HCT116 (cell line): ENCODE data around the gene TBPL1. TPM values are rescaled to one million over a fixed set of nuclear protein-coding genes. Genes with fewer than 3 reads are reported as not detected.

Source experiments
- ATAC-seq: fragments of 200-7000 bp; cut with Tn5 transposase; 2 replicates; pipeline ENCODE4 v1.9.1; 2020; ENCODE audit warnings: mild to moderate bottlenecking, moderate library complexity
- BruUV-seq: library from RNA; stranded (reverse); fragments of 400-500 nt; replicated peaks from 2 replicates; lab custom pipeline; 2021; lab: Mats Ljungman, UMichigan
- CTCF ChIA-PET: fragments of 300-600 bp; sonication (Branson Sonifier 250); formaldehyde crosslinking; loops from one replicate; lab custom pipeline; 2021; ENCODE audit warnings: antibody characterized with exemption; lab: Charles Lee
- POLR2A ChIA-PET: fragments of 300-600, 350-600 bp; sonication (Branson Sonifier 250); formaldehyde crosslinking; loops from one replicate; lab custom pipeline; 2021; ENCODE audit warnings: antibody characterized with exemption; lab: Charles Lee
- RAD21 ChIA-PET, 2 experiments: fragments of 300-600 bp; sonication (Branson Sonifier 250); formaldehyde crosslinking; loops; one replicate each; lab custom pipeline; 2023; ENCODE audit warnings: low total read pairs in 2 of 2; ENCODE audit not compliant: uncharacterized antibody in 2 of 2, unreplicated experiment in 2 of 2, low non-redundant PET in 1 of 2; lab: Charles Lee
- DNase-seq: peaks from one replicate; pipeline ENCODE4 v3.0.0-alpha.2; 2010; ENCODE audit warnings: low read depth, low spot score
- H2AFZ ChIP-seq: fragments of 200-600 bp; shearing (Covaris generic), sonication (generic); 2 replicates; pipeline ENCODE4 v1.6.1; 2017; ENCODE audit warnings: low read depth, mixed run types, mixed read lengths, antibody characterized with exemption, low read length; ENCODE audit not compliant: poor library complexity, severe bottlenecking
- H3K27ac ChIP-seq: 2 replicates; pipeline ENCODE4 v1.5.1; 2012; ENCODE audit warnings: low read depth, low read length
- H3K27me3 ChIP-seq: fragments of 200-600 bp; sonication (generic); 2 replicates; pipeline ENCODE4 v1.6.1; 2016; ENCODE audit warnings: mixed run types, low read length, mixed read lengths; ENCODE audit not compliant: insufficient read depth
- H3K36me3 ChIP-seq, 2 experiments: fragments of 200-500 bp in 1 of 2; fragments of 200-600 bp in 1 of 2; sonication (Bioruptor generic) in 1 of 2; sonication (generic) in 1 of 2; 2 replicates each; pipeline versions ENCODE4 v1.5.1 to v1.6.1; 2014 to 2016; ENCODE audit warnings: low read length in 2 of 2, inconsistent platforms in 1 of 2, mixed read lengths in 1 of 2, mixed run types in 1 of 2; ENCODE audit not compliant: insufficient read depth in 2 of 2, control insufficient read depth in 1 of 2
- H3K4me1 ChIP-seq, 2 experiments: fragments of 200-600 bp in 1 of 2; sonication (generic) in 1 of 2; 2 replicates each; pipeline versions ENCODE4 v1.5.1 to v1.6.1; 2012 to 2017; ENCODE audit warnings: low read length in 2 of 2, inconsistent platforms in 1 of 2, mild to moderate bottlenecking in 1 of 2, mixed read lengths in 1 of 2, mixed run types in 1 of 2, moderate library complexity in 1 of 2; ENCODE audit not compliant: insufficient read depth in 2 of 2, control insufficient read depth in 1 of 2
- H3K4me2 ChIP-seq: fragments of 200-600 bp; sonication (generic); 2 replicates; pipeline ENCODE4 v1.6.1; 2017; ENCODE audit warnings: mixed run types, low read length, mixed read lengths
- H3K4me3 ChIP-seq, 2 experiments: fragments of 200-600 bp in 1 of 2; sonication (generic) in 1 of 2; replicated peaks in 1 of 2; 2 replicates each; pipeline ENCODE4 v1.5.1; 2011 to 2016; ENCODE audit warnings: low read length in 2 of 2, control low read depth in 1 of 2, low read depth in 1 of 2, mild to moderate bottlenecking in 1 of 2, mixed read lengths in 1 of 2, mixed run types in 1 of 2
- H3K79me2 ChIP-seq: fragments of 200-600 bp; sonication (generic); 2 replicates; pipeline ENCODE4 v1.6.1; 2017; ENCODE audit warnings: mild to moderate bottlenecking, mixed run types, low read length, moderate library complexity, mixed read lengths; ENCODE audit not compliant: insufficient read depth
- H3K9ac ChIP-seq: fragments of 200-600 bp; sonication (generic); 2 replicates; pipeline ENCODE4 v1.6.1; 2016; ENCODE audit warnings: low read length, mixed read lengths
- H3K9me2 ChIP-seq: fragments of 200-600 bp; sonication (generic), shearing (Covaris generic); 2 replicates; pipeline ENCODE4 v1.6.1; 2017; ENCODE audit warnings: mixed run types, mild to moderate bottlenecking, moderate library complexity; ENCODE audit not compliant: insufficient read depth
- H3K9me3 ChIP-seq, 2 experiments: fragments of 200-500 bp in 1 of 2; fragments of 200-600 bp in 1 of 2; sonication (Bioruptor generic) in 1 of 2; sonication (generic) in 1 of 2; 2 replicates each; pipeline ENCODE4 v1.6.1; 2014 to 2017; ENCODE audit warnings: low read length in 2 of 2, mixed read lengths in 2 of 2, inconsistent platforms in 1 of 2, low read depth in 1 of 2, mild to moderate bottlenecking in 1 of 2, mixed run types in 1 of 2, moderate library complexity in 1 of 2; ENCODE audit not compliant: control insufficient read depth in 1 of 2, insufficient read depth in 1 of 2
- H4K20me1 ChIP-seq: fragments of 200-600 bp; sonication (generic), shearing (Covaris generic); 2 replicates; pipeline ENCODE4 v1.6.1; 2017; ENCODE audit warnings: mixed run types, mild to moderate bottlenecking, moderate library complexity; ENCODE audit not compliant: insufficient read depth
- CBX3 ChIP-seq: IDR thresholded peaks from 2 replicates; pipeline ENCODE4 v1.6.1; 2012; ENCODE audit warnings: low read depth
- EGR1 ChIP-seq: IDR thresholded peaks from 2 replicates; pipeline ENCODE4 v1.6.1; 2012; ENCODE audit warnings: low read depth
- ELF1 ChIP-seq: IDR thresholded peaks from 2 replicates; pipeline ENCODE4 v1.6.1; 2012; ENCODE audit warnings: low read depth, borderline replicate concordance
- EZH2 ChIP-seq: fragments of 200-600 bp; sonication (generic); IDR thresholded peaks from 2 replicates; pipeline ENCODE4 v1.6.1; 2017; ENCODE audit warnings: antibody characterized with exemption, mixed run types
- EZH2phosphoT487 ChIP-seq: fragments of 200-600 bp; IDR thresholded peaks from 2 replicates; pipeline ENCODE4 v1.6.1; 2018; ENCODE audit warnings: antibody characterized with exemption, borderline replicate concordance
- FOSL1 ChIP-seq: IDR thresholded peaks from 2 replicates; pipeline ENCODE4 v1.6.1; 2012; ENCODE audit warnings: low read depth
- JUND ChIP-seq: IDR thresholded peaks from 2 replicates; pipeline ENCODE4 v1.6.1; 2012
- RAD21 ChIP-seq: IDR thresholded peaks from 2 replicates; pipeline ENCODE4 v1.6.1; 2012; ENCODE audit warnings: low read depth, mild to moderate bottlenecking
- SIN3A ChIP-seq: IDR thresholded peaks from 2 replicates; pipeline ENCODE4 v1.6.1; 2012; ENCODE audit warnings: low read depth
- SP1 ChIP-seq: IDR thresholded peaks from 2 replicates; pipeline ENCODE4 v1.6.1; 2012; ENCODE audit warnings: low read depth
- SRF ChIP-seq: IDR thresholded peaks from 2 replicates; pipeline ENCODE4 v1.6.1; 2012; ENCODE audit warnings: low read depth
- TCF7L2 ChIP-seq: IDR thresholded peaks from 2 replicates; pipeline ENCODE4 v1.7.0; 2011; ENCODE audit warnings: borderline replicate concordance, inconsistent platforms; ENCODE audit not compliant: insufficient read depth, insufficient read length; ENCODE audit errors: extremely low read depth
- YY1 ChIP-seq: IDR thresholded peaks from 2 replicates; pipeline ENCODE4 v1.6.1; 2011; ENCODE audit warnings: low read length, low read depth, moderate library complexity, mild to moderate bottlenecking; ENCODE audit not compliant: insufficient replicate concordance; ENCODE audit errors: extremely low read depth
- ZFX ChIP-seq: fragments of 450-650 bp; IDR thresholded peaks from 2 replicates; pipeline ENCODE4 v1.6.1; 2017
- ZNF274 ChIP-seq: fragments of 200-500 bp; sonication (Bioruptor generic); IDR thresholded peaks from 2 replicates; pipeline ENCODE4 v1.6.1; 2014; ENCODE audit warnings: mild to moderate bottlenecking, low read depth, low read length, inconsistent platforms
- intact Hi-C: fragments of 100-400 bp; cut with micrococcal nuclease; formaldehyde crosslinking; loops from 2 replicates; pipeline ENCODE4 v1.10.0; 2022
- total RNA-seq: library from RNA; stranded (reverse); gene quantifications from one replicate; pipeline ENCODE4 v1.2.1, GENCODE V29; 2021; ENCODE audit not compliant: unreplicated experiment
- TF ChIP-seq, protein P1 (sequence below): IDR thresholded peaks from 2 replicates; pipeline ENCODE4 v1.6.1; 2012
- TF ChIP-seq, protein P2 (sequence below): IDR thresholded peaks from 2 replicates; pipeline ENCODE4 v1.6.1; 2012; ENCODE audit warnings: low read depth

Gene TBPL1
- total RNA-seq, 1 experiment from 2014 or later = 34.9 TPM

DNA sequence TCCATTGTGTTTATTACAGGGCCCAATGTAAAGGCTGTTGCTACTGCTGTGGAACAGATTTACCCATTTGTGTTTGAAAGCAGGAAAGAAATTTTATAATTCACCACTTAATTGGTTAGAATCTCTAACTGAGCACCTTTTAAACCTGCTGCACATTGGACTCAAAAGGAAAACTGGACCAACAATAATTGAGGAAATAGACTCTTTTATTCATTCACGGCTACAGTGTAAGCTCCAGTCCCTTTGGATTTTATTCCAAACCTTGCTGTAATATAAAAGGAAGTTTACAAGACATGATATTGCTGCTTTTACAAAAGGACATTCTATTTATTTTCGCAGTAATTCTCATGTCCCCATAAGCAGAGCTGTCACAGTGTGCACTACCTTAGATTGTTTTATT is 33.9 kb downstream of the TBPL1 start:
- ChIA-PET POLR2A (no interaction called here), CTCF (no interaction called here)

More for the DNA sequence above, 33.9 kb downstream of the TBPL1 start:
- ATAC-seq (no peak), DNase-seq (no peak)
- no peak overlapping the region for H2AFZ ChIP-seq
- H3K9me2 ChIP-seq = no peaks in the 10 kb centered on the region
- intact Hi-C loops = no loop called here
- no peaks in the 10 kb centered on the region for H3K27me3 ChIP-seq
- TF ChIP-seq ELF1 (no peak), FOSL1 (no peak), JUND (no peak), EZH2 (no peak), EZH2phosphoT487 (no peak), RAD21 (no peak), SIN3A (no peak), SP1 (no peak), EGR1 (no peak), ZNF274 (no peak), CBX3 (no peak), ZFX (no peak), YY1 (no peak), TCF7L2 (no peak), SRF (no peak)
- TF ChIP-seq, protein P1, sequence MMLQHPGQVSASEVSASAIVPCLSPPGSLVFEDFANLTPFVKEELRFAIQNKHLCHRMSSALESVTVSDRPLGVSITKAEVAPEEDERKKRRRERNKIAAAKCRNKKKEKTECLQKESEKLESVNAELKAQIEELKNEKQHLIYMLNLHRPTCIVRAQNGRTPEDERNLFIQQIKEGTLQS = no peak
- TF ChIP-seq, protein P2, sequence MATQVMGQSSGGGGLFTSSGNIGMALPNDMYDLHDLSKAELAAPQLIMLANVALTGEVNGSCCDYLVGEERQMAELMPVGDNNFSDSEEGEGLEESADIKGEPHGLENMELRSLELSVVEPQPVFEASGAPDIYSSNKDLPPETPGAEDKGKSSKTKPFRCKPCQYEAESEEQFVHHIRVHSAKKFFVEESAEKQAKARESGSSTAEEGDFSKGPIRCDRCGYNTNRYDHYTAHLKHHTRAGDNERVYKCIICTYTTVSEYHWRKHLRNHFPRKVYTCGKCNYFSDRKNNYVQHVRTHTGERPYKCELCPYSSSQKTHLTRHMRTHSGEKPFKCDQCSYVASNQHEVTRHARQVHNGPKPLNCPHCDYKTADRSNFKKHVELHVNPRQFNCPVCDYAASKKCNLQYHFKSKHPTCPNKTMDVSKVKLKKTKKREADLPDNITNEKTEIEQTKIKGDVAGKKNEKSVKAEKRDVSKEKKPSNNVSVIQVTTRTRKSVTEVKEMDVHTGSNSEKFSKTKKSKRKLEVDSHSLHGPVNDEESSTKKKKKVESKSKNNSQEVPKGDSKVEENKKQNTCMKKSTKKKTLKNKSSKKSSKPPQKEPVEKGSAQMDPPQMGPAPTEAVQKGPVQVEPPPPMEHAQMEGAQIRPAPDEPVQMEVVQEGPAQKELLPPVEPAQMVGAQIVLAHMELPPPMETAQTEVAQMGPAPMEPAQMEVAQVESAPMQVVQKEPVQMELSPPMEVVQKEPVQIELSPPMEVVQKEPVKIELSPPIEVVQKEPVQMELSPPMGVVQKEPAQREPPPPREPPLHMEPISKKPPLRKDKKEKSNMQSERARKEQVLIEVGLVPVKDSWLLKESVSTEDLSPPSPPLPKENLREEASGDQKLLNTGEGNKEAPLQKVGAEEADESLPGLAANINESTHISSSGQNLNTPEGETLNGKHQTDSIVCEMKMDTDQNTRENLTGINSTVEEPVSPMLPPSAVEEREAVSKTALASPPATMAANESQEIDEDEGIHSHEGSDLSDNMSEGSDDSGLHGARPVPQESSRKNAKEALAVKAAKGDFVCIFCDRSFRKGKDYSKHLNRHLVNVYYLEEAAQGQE = no peak
- H3K4me3 ChIP-seq = no peak overlapping the region
- peaks cover 22 to 26% of the 10 kb centered on the region in 2 experiments for H3K4me1 ChIP-seq
- H3K36me3 ChIP-seq = peaks cover 3% of the 10 kb centered on the region in 2 experiments; a peak in 1 of 4 replicates
- H3K27ac ChIP-seq = no peak overlapping the region
- no peak overlapping the region for H3K9ac ChIP-seq
- no peak overlapping the region for H3K4me2 ChIP-seq
- BruUV-seq = no TSS peak
- H3K9me3 ChIP-seq = no peaks in the 10 kb centered on the region
- H4K20me1 ChIP-seq = no peaks in the 10 kb centered on the region
- RAD21 ChIA-PET = interaction anchor here in 1 of 2 experiments (0.6 kb wide), 1 partner anchor 439 kb away, joined by 5 read pairs; no protein-coding TSS in a partner anchor
- H3K79me2 ChIP-seq = no peaks in the 10 kb centered on the region
